Non-pigmented ciliary epithelial cell (primary cell): ENCODE results near the gene CPLX4.

Experiments
- DNase-seq: peaks from one replicate; pipeline ENCODE4 v3.0.0-alpha.2; 2010; ENCODE audit warnings: low read depth

Gene CPLX4, protein sequence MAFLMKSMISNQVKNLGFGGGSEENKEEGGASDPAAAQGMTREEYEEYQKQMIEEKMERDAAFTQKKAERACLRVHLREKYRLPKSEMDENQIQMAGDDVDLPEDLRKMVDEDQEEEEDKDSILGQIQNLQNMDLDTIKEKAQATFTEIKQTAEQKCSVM

DNA sequence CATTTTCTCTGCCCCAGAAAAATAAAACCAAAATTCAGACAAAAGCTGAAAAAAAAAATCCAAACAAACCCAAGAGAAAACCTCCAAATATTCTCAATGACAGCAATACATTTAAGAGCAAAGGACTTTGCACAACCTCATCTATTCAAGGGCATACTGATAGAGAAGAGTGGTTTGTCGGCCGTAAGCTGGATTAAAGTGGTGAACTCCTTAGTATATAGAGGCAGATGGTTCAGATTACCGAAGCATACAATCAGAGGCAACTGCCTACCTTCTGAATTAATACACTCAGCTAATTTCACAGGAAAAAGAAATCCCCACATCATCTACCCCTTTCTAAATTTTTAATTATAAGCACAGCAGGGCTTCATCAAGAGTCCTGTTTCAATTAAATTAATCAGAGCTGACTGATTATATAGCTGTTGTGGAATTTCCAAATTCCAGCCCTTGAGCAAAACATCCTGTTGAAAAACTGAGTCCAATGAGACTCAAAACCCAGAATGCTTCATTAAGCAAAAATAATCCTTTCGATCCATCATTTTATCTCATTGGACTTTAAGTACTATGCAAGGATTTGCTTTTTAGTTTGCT, at the start of gene CPLX4:
Gene CPLX4 (minus strand): TSS at position 190 of the 591 bp plus-strand sequence. CDS start 187 bp downstream, at position 3.
- no peak for DNase-seq

DNA sequence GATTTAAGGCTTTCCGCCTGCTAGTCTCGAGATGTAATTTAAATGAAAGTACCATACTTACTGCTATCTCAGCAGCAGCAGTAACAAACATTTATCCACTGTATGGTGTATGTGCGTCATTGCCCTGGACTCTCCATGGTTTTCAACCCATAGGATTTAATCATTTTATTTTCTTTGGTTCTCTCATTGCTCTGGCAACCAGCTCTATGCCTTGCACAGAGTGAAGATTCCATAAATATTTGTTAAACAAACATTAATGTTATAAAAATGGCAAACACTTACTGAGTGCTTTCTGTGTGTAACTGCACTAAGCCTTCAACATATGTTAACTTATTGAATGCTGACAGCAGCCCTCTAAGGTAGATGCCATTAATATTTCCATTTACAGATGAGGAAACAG, 41.9 kb upstream of the CPLX4 start:
- DNase-seq = no peak

DNA sequence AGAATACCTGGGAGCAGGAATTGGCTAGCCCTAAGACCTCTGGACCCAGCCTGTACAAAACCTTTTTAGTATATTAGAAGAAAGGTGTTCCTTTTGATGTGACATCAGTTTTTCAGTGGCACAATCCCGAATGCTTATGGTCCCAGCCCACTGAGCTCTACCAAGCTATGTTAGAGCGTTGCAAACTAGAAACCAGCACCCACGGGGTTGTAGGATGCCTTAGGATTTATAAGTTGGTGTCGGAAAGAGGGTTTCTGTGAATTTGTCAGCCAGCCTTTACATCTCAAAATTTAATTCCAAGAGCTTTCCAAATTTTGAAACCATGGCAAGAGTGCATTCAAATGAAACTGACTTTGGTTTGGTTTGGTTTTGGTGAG, 41.1 kb upstream of the CPLX4 start:
- DNase-seq = no peak

DNA sequence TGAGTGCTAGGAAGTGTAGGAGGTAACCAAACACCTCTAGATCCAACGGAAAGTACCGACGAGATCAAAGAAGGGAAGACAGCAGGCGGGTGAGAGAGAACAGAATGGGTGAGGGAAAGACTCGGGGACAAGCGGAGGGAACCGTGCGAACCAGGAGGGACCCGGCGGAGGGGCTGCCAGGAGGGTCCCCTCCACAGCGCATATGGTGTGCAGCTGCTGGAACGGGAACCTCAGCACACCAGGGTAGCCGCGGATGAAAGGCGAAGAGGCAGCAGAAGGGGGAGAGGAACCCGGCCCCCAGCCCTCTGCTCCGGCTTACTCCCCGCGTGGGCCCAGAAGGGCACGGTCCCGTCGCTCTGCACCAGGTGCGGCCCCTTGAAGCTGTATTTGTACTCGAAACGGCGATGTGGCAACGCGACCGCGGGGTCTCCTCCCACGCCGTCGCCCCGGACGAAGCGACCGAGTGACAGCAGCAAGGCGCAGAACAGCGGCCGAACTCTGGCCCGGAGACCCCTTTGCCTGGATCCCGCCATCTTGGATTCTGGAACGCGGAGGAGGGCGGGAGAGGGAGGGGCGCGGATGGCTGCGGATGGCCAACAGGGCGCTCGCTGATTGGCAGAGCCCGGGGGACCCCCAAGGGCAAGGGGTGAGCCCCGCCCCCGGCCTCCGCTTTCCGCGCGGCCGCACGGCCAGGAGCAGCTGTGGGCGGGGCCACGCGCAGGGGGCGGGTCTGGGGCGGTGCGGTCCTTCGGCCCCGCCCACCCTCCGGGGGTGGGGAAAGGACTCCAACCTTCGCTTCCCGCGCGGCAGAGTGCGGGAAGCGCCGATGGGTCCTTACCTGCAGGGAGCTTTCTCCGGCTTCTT, 40.5 kb upstream of the CPLX4 start, which contains the start of gene LMAN1:
Gene LMAN1 (minus strand): TSS at position 554 of the 864 bp plus-strand sequence. CDS start 21 bp downstream, at position 533.
- DNase-seq = peak; percentile 70

DNA sequence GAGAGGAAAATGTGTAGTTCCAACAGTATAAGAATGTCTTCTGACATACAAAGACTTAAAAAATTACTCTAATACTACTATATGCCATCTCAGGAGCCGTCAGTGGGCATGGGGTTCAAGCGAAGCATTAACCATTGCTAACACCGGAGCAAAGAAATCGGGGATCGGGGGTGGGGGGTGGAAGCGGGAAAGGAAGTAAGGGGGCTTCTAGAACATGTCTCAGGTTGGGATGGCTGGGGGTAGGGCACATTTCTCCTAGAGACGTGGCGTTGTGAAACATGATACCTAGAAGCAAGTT, 39.9 kb upstream of the CPLX4 start:
- DNase-seq = no peak

DNA sequence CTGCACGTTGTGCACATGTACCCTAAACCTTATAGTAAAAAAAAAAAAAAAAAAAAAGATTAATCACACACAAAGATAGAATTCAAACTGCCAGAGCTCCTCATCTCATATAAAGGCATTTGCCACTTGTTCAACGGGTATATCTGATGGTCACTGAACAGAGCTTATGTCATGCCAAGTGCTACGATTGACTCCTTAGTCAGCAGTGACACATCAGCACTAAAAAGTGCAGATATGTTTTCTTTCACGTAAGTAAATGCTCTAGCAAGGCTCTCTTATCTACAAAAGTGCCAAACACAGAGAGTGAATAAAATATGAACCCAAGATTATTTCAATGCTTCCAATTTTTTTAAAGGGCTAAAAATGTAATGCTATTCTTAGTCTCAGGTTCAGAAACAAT, 39.5 kb upstream of the CPLX4 start:
- peak; percentile 76 for DNase-seq

DNA sequence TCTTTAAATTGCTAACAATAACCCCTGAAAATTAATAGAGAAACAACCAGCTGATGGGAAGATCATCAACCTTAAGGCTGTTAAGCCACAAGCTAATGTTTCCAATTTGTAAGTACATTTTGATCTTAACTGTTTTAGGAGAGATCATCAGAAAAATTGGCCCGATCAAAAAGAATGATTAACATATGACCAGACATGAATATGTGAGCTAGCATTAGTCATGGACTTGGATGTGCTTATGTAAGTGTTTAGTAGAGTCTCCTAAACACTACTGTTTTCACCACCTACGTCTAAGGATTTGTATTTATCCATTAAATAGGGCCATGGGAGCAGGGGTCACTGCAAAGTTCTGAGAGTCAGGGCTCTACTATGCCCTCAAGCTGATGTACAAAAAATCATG, 36.3 kb upstream of the CPLX4 start:
- no peak for DNase-seq

DNA sequence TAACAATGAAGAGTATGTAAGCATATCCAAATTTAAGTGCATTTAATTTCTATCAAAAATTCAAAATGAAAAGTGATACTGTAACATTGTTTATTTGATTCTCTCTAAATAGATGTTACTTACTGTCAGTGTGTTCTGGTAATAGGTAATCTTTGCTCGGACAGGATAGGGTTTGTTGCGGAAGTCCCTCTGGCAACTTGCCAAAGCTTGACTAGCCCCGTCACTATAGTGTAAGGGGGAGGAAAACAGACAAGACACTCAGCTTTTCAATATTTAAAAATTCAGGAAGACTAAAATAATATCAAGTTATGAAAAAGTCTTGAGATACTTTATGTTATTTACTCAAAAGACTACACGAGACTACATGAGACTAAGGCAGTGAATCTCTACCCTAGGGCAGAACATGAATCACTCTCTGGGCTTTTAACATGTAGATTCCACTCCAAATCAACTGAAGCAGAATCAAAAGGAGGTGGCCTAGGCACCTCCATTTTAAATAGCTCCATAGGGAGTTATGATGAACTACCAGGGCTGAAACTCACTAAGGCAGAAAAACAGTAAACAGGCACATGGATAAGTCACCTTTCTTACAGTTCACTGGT, 34.7 kb upstream of the CPLX4 start:
- DNase-seq = no peak

DNA sequence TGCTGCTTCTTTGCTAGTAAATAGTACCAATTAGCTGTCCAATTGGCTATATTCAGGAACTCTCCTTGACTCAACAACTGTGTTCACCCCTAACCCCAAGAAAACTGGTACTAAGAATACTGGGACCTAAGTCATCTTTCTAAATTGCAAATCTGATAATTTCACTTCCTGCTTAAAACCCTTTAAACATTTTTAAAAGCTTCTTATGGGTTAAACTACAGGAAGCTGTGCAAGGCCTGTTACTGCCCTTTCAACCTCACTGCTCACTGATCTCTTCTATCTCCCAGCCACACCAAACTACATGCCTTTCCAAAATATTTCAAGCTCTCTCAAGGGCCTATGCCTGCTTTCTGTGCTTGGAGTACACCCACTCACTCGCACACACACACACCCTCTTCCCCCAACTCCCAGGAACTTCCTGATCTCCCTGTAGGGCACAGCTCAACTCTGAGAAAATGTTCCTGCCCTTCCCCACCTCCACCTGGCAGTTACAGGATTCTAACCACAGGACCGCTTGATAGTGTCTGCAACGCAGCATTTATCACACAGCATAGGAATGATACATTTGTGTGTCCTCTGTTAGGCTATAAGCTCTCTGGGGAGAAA, 33.9 kb upstream of the CPLX4 start:
- no peak for DNase-seq

DNA sequence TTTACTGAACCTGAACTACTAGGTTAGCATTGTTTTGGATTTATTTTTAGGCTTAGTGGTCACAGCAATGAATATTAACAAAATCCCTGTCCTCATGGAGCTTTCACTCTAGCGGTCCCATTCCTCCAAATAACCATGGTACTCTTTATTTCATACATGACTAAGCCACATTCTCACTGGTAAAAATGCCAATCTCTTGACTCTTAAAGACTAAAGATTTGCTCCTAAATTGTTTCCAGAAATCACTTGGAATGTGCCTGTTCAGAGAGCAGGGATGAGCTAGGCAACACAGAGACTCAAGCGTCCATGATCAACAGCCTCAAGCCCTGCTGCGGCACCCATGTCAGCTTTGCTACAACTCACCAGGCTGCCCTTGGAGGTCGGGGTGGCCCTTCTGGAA, 27.1 kb upstream of the CPLX4 start:
- DNase-seq = no peak

DNA sequence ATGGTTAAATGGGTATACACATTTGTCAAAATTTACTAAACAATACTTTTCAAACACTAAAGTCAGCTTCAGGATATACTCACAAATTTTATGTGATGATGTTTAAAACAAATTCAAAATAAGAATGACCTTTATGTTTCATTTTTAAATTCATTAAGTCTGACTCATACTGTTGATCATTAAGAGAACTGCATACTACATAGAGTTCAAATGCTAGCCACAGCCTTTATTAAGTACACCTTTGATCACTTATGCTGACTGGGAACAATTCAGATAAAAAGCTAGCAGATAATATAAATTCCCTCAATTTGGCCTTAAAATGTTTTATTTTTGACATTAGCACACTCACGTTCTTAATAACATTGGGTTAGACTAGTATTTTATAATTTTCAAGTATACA, 26.5 kb upstream of the CPLX4 start:
- DNase-seq = no peak

DNA sequence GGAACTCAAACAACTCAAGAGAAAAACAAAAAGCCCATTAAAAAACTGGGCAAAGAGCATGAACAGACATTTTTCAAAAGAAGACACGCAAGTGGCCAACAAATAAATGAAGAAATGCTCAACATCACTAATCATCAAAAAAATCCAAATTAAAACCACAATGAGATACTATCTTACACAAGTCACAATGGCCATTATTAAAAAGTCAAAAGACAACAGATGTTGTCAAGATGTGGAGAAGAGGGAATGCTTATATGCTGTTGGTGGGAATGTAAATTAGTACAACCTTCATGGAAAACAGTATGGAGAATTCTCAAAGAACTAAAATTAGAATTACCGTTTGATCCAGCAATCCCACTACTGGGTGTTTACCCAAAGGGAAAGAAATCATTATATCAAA, 25.5 kb upstream of the CPLX4 start:
- DNase-seq = no peak

DNA sequence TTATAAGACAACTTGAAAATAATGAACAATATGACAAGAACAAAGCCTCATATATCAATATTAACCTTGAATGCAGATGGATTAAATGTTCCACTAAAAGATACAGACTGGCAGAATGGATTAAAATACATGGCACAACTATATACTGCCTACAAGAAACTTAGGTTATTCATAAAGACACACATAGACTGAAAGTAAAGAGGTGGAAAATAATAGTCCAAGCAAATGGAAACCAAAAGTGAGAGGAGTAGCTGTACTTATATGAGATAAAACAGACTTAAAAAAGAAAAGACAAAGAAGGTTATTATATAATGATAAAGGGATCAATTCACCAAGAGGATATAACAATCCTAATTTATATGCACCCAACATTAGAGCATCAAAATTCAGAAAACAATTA, 22.4 kb upstream of the CPLX4 start:
- no peak for DNase-seq

DNA sequence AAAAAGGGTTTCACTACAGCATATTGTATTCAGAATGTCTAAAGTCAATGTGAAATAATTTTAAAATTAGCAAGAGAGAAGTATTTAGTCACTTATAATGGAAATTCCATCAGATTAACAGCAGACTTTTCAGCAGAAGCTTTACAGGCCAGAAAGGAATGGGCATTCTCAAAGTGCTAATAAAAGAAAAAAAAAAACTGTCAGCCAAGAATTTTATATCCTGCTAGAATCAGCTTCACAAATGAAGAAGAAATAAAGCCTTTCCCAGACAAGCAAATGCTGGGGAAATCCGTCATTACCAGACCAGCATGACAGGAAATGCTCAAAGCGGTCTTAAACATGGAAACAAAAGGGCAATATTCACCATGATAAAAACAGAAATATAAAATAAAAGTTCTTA, 21.9 kb upstream of the CPLX4 start:
- DNase-seq = no peak

DNA sequence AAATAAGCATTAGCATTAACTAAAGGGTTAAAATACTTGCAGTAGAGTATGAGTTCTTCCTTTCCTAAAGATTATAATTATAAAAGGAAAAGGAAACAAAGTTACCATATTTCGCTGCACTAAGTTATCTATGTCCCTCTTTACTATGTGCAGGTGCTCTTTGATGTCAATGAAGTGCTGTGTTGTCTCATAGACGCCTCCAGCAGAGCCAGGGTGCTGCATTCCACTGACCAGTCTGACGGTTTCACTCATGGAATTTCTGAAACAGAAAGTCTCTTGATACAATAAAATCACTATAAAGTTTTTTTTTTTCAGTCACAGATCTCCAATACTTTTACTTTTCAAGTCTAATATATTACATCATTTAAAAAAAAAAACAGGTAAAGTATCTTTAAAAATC, 14.5 kb upstream of the CPLX4 start:
- no peak for DNase-seq

DNA sequence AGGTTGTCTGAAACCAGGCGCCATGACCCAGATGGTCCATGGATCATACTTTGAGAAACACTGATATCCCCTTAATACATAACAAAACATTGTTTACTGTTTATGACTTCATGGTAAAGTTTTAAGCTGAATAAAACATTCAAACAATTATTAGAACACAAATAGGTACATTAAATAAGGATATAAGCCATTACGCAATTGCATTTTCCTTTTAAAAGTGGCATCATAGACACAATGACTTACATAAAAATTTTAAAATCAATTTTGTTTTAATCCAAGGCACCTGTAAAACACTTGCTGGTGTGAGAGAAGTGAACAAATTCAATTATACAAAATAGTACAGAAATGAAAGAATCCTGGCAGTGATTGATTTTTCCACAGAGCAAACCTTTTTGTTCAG, 10.2 kb upstream of the CPLX4 start:
- DNase-seq = no peak

DNA sequence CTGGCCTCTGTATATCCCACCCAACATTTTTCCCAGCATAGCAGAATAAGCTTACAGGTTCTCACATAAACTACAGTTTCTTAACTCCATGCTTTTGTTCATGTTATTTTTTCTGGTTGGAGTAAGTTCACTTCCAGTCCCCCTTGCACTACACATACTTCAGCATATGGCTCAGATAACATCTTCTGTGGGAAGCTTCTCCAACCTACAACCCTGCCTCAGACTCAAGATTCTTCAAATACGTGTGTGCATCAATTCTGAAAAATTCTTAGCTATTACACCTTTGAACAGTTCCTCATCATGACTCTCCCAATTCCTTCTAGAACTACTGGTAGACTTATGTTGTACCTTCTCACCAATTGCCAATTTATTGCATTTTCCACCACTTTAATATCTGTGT, 7.5 kb upstream of the CPLX4 start:
- DNase-seq = no peak

DNA sequence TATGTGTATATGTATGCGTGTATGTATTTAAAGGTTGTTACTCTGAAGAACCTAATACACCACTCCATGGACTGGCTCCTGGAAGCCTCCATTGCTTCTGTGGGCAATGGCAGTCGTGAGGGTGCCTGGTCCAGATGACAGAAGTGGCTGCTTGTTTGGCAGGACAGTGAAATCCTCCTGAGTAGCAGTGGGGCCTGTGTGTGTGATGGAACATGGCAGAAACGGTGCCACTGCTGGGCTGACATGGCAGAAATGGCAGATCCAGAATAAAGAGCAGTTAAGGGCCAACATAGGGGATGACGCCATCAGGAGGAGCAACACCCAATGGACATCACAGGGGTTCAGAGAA, 6.1 kb upstream of the CPLX4 start:
- DNase-seq = no peak

DNA sequence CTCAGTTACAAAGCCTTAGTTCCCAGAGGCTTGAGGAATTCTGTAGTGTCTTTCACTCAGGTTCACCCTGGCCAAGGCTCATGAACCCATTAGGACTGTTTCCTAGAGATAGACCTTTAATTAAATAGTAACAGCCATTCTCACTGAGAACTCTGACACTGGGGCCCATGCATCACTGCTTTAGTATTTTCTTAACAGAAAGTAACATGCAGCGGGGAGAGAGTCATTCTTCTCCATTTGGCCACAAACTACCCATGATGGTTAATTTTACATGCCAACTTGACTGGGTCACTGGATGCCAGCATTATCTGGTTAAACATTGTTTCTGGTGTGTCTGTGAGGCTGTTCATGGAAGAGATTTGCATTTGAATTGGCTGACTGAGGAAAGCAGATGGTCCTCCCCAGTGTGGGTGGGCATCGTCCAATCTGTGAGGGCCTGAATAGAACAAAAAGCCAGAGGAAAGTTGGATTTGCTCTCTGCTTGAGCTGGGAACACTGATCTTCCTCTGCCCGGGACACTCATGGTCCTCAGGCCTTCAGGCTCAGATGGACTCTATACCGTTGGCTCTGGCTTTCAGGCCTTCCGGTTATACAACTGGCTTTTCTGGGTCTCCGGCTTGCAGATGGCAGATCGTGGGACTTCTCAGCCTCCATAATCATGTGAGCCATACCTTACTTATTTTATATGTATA, 5.6 kb upstream of the CPLX4 start:
- DNase-seq = peak; percentile 20

DNA sequence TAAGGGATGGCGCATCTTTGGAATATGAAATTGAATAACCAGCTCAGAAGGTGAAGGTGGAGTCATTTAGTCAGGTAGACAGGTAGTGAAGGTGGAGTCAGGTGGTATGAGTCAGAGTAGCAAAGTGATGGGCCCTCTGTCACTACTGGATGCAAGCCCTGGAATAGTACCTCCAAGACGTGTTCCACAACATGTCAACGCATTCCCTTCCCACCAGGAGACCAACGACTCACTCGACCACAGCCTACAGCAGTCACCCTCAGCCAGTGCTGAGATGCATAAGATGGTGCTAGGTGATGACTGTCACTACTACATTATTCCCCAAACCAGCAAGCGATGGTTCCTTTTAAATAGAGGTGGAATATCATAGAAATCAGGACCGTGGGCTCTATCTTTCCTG, 6.8 kb downstream of the CPLX4 start:
- no peak for DNase-seq

DNA sequence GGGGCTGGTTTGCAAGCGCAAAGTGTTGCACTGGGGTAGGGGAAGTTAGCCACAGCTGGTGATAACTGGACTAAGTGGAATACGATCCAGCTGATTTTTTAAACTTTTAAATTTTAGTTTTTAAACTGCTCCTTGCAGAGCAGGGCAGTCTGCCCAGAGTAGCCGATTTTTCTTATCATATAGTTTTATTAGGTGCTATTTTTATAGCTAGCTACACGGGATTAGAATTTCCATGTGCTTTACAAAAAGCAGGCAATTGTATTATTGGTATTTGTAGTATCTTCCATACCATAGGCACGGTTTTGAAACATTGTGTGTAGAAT, 9.6 kb downstream of the CPLX4 start:
- no peak for DNase-seq

DNA sequence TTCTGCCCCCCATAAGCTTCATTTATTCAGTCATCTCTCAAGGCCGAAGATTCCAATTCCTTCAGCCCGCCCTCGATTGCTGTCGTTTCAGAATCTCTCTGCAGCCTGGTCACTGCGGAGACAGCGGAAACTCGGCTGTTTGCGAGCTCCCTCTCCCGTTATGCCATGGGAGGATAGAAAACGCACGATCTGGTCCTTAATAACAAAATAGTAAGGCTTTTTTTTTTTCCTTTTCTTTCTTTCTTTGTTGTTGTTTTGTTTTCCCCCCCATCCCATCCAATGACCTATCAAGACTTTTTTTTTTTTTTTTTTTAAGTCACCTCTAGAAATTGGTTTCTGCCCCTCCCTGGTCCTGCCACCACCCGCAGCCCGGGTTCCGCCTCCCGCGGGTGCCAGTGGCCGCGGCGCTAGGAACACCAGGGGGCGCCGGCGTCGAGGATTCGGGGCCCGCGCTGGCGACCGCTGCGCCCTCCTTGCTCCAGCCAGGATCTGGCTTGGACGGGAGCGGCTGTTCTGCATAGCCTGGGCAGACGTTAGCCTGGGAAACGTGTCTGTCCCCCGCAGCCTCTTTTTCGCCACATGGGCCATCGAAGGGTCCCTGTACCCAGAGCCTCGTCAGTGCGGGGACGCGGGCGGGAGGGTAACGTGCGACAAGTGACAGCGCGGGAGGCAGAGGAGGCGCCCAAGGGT, 10.1 kb downstream of the CPLX4 start:
- no peak for DNase-seq
